Heart left ventricle (tissue), 16 donors: Measurements from ENCODE around the gene LNPK. TPM values are rescaled to one million over a fixed set of nuclear protein-coding genes. Genes with fewer than 3 reads are reported as not detected.

ENCODE experiments used
- ATAC-seq, 4 donors: fragments of 200-7000 bp; cut with Tn5 transposase; one replicate each; pipeline ENCODE4 v1.9.1; 2020 to 2022; ENCODE audit warnings: moderate library complexity in 4 of 4, mild to moderate bottlenecking in 3 of 4, moderate number of reproducible peaks in 1 of 4
- DNase-seq, 5 donors: peaks; one replicate each; pipeline ENCODE4 v3.0.0-alpha.2; 2020
- H3K27ac ChIP-seq, 12 donors: fragments of 200-600 bp; sonication (generic) in 4 of 12; one replicate each; pipeline versions ENCODE4 v1.5.0 to v1.8.0; 2016 to 2022; ENCODE audit warnings: mild to moderate bottlenecking in 2 of 12
- H3K27me3 ChIP-seq, 9 donors: fragments of 200-600 bp; sonication (generic) in 2 of 9; one replicate each; pipeline versions ENCODE4 v1.5.1 to v1.8.0; 2016 to 2022; ENCODE audit warnings: mild to moderate bottlenecking in 3 of 9
- H3K36me3 ChIP-seq, 9 donors: fragments of 200-600 bp; sonication (generic) in 2 of 9; one replicate each; pipeline versions ENCODE4 v1.5.0 to v1.8.0; 2018 to 2022; ENCODE audit warnings: mild to moderate bottlenecking in 2 of 9
- H3K4me1 ChIP-seq, 12 donors: fragments of 200-600 bp; sonication (generic) in 4 of 12; one replicate each; pipeline versions ENCODE4 v1.5.0 to v1.8.0; 2016 to 2022; ENCODE audit warnings: mild to moderate bottlenecking in 3 of 12
- H3K4me3 ChIP-seq, 12 donors: fragments of 200-600 bp; sonication (generic) in 4 of 12; one replicate each; pipeline versions ENCODE4 v1.5.0 to v1.8.0; 2017 to 2022; ENCODE audit warnings: mild to moderate bottlenecking in 9 of 12, moderate library complexity in 4 of 12
- H3K9me3 ChIP-seq, 12 donors: fragments of 200-600 bp; sonication (generic) in 4 of 12; one replicate each; pipeline versions ENCODE4 v1.5.0 to v1.8.0; 2016 to 2022; ENCODE audit warnings: mild to moderate bottlenecking in 1 of 12
- POLR2A ChIP-seq, 2 donors: fragments of 450-650 bp; IDR thresholded peaks; one replicate each; pipeline ENCODE4 v1.6.1; 2017; ENCODE audit warnings: antibody characterized with exemption in 2 of 2, mild to moderate bottlenecking in 2 of 2, moderate library complexity in 2 of 2
- whole genome bisulfite sequencing, 4 donors: extraction: QIAGEN DNeasy Blood & Tissue Kit in 2 of 4; methylation state at CpG; one replicate each; pipeline versions ENCODE4 v1.1.5 to v1.1.7; 2013 to 2018; 5-methylcytosine and 5-hydroxymethylcytosine counted together
- intact Hi-C, 10 donors: fragments of 100-400 bp; cut with DNase I; formaldehyde crosslinking; loops; one replicate each; pipeline versions ENCODE4 v1.11.1 to v1.14.2; 2022
- polyA plus RNA-seq, 2 donors: library from polyadenylated mRNA; stranded (reverse); fragments of 200-250 nt; gene quantifications; one replicate each; pipeline ENCODE4 v1.2.3, GENCODE V29; 2013
- total RNA-seq, 9 donors: library from RNA; depleted of rRNA in 2 of 9; stranded (reverse); fragments of >200 nt in 2 of 9; fragmentation: NEBNext Ultra II Directional in 3 of 9; extraction: Animal tissue kit (Norgen Biotek cat#: 25700) in 3 of 9; gene quantifications; one replicate each; pipeline versions ENCODE4 v1.1.0 to v1.2.4, GENCODE V29; 2016 to 2023
- TF ChIP-seq, protein P1 (sequence below), 12 donors: fragments of 200-600 bp; sonication (generic) in 4 of 12; IDR thresholded peaks; one replicate each; pipeline versions ENCODE4 v1.5.0 to v1.8.0; 2018 to 2022; ENCODE audit warnings: antibody characterized with exemption in 12 of 12, mild to moderate bottlenecking in 5 of 12
- donor health status: ischemic (EF 13 %, LVEDD 7.1; RV severe dilation, severe dysfunction).
- donor health status: healthy with polysubstance abuse.
- donor health status: DM: no; HTN: yes; CAD: no.
- donor health status: DM: no; HTN: no; CAD: no.
- donor health status: ischemic (EF 25% LVEDD 6.9; RV normal size, moderate dysfunction).
- donor health status: ischemic (EF 25% LVEDD 5.7; RV mildly dilated, moderate dysfunction).
- donor health status: healthy.
- donor health status: DM: yes; HTN: yes; CAD: no.
- donor health status: ischemic (EF 35%, LVEDD 5.7; RV mildly dilated, moderate dysfunction).
- donor health status: nonischemic (EF 11% LVEDD 7.7; RV severe dilation, severe dysfunction).
- donor health status: DM: yes; HTN: yes; CAD: no.
- donor health status: PGD.
- donor health status: ischemic (EF 29% LVEDD 5.4; RV normal size, mild dysfunction).
- donor health status: nonischemic (EF 23%, LVEDD 6.1; RV moderate dilation, normal function).

Gene LNPK
- total and polyA plus RNA-seq, 11 donors = 5.0 to 45.6 (median 32.9) TPM

GRCh38 chr2:175950512-175950911 lies 51.6 kb downstream of the LNPK start:
- intact Hi-C loops = loop anchor here in 1 of 10 donors (1.0 kb wide), 1 partner anchor 10 kb away; no protein-coding TSS in a partner anchor
- TF ChIP-seq POLR2A (IDR thresholded peaks at IDR 0.05) = no peak
- TF ChIP-seq, protein P1, sequence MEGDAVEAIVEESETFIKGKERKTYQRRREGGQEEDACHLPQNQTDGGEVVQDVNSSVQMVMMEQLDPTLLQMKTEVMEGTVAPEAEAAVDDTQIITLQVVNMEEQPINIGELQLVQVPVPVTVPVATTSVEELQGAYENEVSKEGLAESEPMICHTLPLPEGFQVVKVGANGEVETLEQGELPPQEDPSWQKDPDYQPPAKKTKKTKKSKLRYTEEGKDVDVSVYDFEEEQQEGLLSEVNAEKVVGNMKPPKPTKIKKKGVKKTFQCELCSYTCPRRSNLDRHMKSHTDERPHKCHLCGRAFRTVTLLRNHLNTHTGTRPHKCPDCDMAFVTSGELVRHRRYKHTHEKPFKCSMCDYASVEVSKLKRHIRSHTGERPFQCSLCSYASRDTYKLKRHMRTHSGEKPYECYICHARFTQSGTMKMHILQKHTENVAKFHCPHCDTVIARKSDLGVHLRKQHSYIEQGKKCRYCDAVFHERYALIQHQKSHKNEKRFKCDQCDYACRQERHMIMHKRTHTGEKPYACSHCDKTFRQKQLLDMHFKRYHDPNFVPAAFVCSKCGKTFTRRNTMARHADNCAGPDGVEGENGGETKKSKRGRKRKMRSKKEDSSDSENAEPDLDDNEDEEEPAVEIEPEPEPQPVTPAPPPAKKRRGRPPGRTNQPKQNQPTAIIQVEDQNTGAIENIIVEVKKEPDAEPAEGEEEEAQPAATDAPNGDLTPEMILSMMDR (IDR thresholded peaks at IDR 0.05) = no peak
- no peak for ATAC-seq
- Histone ChIP-seq H3K27me3 (no peaks in the 10 kb centered on the region), H3K36me3 (peaks cover 0 to 46% (median 12%) of the 10 kb centered on the region in 9 donors), H3K4me1 (no peaks in the 10 kb centered on the region), H3K9me3 (no peaks in the 10 kb centered on the region), H3K27ac (no peak overlapping the region), H3K4me3 (no peak overlapping the region)
- DNase-seq = no peak
- WGBS, 4 donors = 96 to 98% (median 97%) methylated on average over 3 of the region's 3 CpGs

DNA sequence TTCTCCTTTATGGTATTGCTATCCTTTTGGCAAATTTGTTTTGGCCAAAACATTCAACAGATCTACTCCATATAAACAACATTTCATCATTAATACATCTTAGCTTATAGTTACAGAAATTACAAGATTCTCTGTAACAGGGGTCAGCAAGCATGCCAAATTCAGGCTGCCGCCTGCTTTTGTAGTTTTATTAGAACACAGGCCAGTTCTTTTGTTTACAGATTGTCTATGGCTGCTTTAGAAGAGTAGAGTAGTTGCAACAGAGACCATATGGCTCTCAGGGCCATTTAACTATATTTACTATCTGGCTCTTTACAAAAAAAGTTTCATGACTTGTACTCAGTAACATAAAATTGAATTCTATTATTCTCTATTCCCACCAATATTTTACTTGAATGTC lies 53.9 kb downstream of the LNPK start:
- 86 to 97% (median 93%) methylated on average over 1 of the region's 1 CpG for WGBS, 4 donors
- no peak for ATAC-seq
- H3K9me3 ChIP-seq = no peaks in the 10 kb centered on the region
- H3K27ac ChIP-seq = no peak overlapping the region
- no peaks in the 10 kb centered on the region for H3K27me3 ChIP-seq
- intact Hi-C loops = no loop called here
- DNase-seq = no peak
- no peaks in the 10 kb centered on the region for H3K4me1 ChIP-seq
- TF ChIP-seq, protein P1 (IDR thresholded peaks at IDR 0.05) = no peak
- TF ChIP-seq POLR2A (IDR thresholded peaks at IDR 0.05) = no peak
- H3K36me3 ChIP-seq = peaks cover 0 to 45% (median 12%) of the 10 kb centered on the region in 9 donors
- no peak overlapping the region for H3K4me3 ChIP-seq

DNA sequence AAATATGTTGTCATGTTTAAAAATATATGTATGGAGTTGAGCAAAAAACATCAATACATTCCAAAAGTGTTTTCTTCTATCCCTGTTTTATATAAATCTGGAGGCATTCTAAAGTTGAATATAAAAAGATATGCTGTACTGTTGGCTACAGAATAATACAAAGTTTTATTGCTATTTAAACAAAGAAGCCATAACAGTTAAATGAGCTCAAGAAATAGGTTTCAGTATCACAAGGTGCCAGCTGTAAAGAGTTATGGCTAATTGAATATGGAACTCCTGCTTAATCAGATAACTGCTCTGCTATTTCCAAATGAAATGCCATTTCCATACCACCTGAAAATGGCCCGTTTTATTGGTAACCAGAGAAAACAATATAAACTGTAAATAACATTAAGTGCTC lies 55.0 kb downstream of the LNPK start:
- intact Hi-C loops = no loop called here
- no peak overlapping the region for H3K4me3 ChIP-seq

DNA sequence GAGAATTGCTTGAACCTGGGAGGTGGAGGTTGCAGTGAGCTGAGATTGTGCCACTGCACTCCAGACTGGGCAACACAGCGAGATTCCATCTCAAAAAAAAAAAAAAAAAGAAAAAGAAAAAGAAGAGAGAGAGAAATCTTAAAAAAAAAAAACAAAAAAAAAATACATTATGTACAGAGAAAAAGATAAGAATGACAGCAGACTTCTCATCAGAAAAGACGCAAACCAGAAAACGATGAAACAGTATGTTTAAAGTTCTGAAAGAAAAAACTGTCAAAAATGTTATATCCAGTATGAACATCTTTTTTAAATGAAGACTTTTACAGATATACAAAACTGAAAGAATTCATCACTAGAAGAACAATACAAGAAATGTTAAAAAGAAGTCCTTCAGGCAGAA lies 60.4 kb downstream of the LNPK start:
- Histone ChIP-seq H3K27me3 (no peaks in the 10 kb centered on the region), H3K9me3 (peaks cover 0 to 13% (median 0%) of the 10 kb centered on the region in 12 donors), H3K4me3 (no peak overlapping the region), H3K4me1 (no peaks in the 10 kb centered on the region), H3K27ac (no peak overlapping the region), H3K36me3 (peaks cover 0 to 54% (median 18%) of the 10 kb centered on the region in 9 donors)
- TF ChIP-seq, protein P1 (IDR thresholded peaks at IDR 0.05) = no peak
- TF ChIP-seq POLR2A (IDR thresholded peaks at IDR 0.05) = no peak
- intact Hi-C loops = no loop called here
- no peak for DNase-seq
- WGBS, 4 donors = 97 to 99% (median 97%) methylated on average over 3 of the region's 3 CpGs
- no peak for ATAC-seq

More for the DNA sequence above, 55.0 kb downstream of the LNPK start:
- ATAC-seq (no peak), DNase-seq (no peak)
- peaks cover 0 to 4% (median 0%) of the 10 kb centered on the region in 12 donors for H3K9me3 ChIP-seq
- no peak for TF ChIP-seq POLR2A (IDR thresholded peaks at IDR 0.05)
- TF ChIP-seq, protein P1 (IDR thresholded peaks at IDR 0.05) = no peak
- H3K27me3 ChIP-seq = no peaks in the 10 kb centered on the region
- peaks cover 0 to 45% (median 12%) of the 10 kb centered on the region in 9 donors for H3K36me3 ChIP-seq
- H3K27ac ChIP-seq = no peak overlapping the region
- H3K4me1 ChIP-seq = no peaks in the 10 kb centered on the region
- WGBS, 4 donors = 89 to 100% (median 93%) methylated on average over 1 of the region's 1 CpG
